T47D (cell line): ENCODE results near the gene HPSE2.

Experiments used
- DNase-seq, 2 experiments: peaks; one replicate each; pipeline versions ENCODE4 v3.0.0 to v3.0.0-alpha.2; 2011 to 2012; ENCODE audit warnings: low read depth in 1 of 2, low spot score in 1 of 2
- JUND ChIP-seq: IDR thresholded peaks from 2 replicates; pipeline ENCODE4 v1.6.1; 2012; ENCODE audit warnings: low read depth
- in situ Hi-C: cut with HindIII; loops from 2 replicates; pipeline ENCODE4 v1.10.0; 2016; ENCODE audit warnings: low sequenced_read_pairs, low pct_unique_long_range_greater_than_20kb

HPSE2 gene

DNA sequence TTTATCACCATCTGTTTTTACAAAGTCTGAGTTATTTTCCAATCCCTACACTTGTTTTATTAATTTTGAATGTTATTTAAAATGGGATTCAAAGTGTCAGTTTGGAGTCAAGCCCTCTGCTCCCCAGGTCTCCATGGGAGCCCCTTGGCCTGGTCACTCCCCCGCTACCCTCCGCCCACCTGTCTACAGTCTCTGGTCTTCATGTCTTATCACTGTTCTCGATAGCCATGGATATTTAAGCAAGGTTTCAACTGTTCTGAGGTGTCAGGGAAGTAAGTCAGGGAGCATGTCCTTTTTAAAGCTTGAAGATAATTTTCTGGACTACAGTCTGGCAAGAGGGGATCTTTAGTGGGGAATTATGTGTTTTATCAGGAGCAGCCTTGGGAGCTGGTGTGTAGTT is 769.8 kb downstream of the HPSE2 start:
- in situ Hi-C loops: no loop called here
- DNase-seq: no peak
- TF ChIP-seq JUND: no peak

DNA sequence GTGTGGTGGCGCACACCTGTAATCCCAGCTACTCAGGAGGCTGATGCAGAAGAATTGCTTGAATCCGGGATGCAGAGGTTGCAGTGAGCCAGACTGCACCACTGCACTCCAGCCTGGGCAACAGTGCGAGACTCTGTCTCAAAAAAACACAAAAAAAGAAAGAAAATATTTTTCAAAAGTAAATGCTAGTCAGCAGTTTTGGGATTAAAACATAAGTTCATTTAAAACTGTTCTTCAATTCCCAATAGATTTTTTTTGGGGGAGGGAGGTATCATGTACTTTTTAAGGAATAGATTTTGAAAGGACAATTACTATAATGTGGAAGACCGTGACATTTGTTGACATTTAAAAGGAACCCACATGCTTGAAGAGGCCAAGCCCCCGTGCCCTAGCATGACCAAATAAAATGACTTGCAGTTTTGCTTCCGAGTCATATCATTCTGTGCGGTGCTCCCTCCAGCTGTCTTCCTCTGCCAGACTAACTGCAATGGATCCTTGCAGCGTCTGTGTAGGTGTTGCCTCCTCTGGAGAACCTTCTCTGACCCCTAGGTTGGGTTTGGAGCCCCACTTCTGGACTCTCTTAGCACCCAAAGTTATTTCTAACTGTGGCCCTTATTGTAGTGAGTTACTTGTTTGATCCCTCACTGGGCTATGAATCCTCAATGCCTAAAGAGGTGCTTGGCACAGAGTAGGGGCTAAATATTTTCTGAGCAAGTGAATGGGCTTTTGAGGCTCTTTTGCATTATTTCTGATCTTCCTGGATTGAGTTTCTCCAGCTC is 771.5 kb downstream of the HPSE2 start:
- in situ Hi-C loops: no loop called here
- no peak for TF ChIP-seq JUND
- no peak for DNase-seq

DNA sequence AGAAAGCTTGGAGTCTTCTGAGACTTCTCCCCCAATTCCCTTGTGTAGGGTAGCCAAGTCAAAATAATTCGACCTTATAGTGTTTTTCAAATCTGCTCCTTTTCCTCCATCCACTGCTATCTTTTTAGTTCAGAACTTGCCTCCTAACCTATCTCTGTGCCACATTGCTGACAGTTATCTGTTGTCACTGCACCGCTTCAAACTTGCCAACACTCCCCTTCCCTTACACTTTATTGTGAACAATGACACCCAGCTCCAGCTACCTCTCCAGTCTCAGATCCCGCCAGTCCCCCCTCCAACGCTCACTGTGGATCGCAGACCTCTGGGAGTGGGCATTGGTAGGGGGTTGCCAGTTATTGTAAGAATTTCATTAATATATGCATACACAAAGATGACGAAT is 772.6 kb downstream of the HPSE2 start:
- TF ChIP-seq JUND: no peak

DNA sequence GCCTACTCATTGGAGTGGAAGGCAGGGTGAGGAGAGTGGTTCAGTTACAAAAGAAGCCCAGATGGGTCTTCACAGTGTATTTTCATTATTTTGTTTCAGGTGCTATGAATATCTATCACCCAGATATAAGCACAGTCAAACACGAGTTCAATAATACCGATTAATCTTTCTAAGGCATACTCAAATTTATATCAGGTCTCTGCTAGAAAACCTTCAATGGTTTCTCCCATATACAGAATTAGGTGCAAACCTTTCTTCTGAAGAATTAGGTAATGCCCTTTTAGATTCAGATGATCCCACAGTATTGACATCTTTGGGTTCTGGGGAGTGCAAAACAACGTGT is 774.2 kb downstream of the HPSE2 start:
- no peak for DNase-seq
- no peak for TF ChIP-seq JUND
- in situ Hi-C loops: no loop called here

More for the DNA sequence above, 772.6 kb downstream of the HPSE2 start:
- no peak for DNase-seq
- in situ Hi-C loops: no loop called here

DNA sequence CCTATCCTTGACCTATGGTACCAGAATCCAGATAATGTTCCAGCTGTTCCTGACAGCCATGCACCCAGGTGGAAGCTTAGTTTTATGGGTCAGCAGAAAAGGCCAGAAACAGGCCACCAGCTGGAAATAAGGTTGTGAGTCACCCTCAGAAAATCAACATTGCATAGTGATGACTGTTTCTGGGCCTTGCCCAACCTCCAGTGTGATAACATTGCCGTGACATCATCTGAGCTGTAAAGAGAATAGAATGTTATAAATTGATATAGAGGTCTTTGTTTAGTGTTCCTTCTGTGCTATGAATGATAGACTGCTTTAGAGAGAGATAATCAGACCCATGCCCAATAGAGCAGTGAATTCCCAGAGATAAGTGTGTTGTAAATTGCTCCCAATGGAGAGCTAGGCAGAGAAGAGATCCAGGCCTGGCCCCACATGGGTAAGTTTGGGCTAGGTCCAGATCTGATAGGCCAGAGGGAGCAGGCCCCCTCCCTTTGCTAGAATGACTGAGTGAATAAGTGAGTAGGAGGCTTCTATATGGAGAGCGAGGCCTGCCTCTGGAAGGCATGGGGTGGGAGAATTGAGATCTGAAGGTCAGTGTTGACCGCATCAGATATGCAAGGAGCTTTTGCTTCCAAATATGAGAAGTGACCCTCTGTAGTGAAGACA is 774.7 kb downstream of the HPSE2 start:
- TF ChIP-seq JUND: no peak
- in situ Hi-C loops: no loop called here
- no peak for DNase-seq

DNA sequence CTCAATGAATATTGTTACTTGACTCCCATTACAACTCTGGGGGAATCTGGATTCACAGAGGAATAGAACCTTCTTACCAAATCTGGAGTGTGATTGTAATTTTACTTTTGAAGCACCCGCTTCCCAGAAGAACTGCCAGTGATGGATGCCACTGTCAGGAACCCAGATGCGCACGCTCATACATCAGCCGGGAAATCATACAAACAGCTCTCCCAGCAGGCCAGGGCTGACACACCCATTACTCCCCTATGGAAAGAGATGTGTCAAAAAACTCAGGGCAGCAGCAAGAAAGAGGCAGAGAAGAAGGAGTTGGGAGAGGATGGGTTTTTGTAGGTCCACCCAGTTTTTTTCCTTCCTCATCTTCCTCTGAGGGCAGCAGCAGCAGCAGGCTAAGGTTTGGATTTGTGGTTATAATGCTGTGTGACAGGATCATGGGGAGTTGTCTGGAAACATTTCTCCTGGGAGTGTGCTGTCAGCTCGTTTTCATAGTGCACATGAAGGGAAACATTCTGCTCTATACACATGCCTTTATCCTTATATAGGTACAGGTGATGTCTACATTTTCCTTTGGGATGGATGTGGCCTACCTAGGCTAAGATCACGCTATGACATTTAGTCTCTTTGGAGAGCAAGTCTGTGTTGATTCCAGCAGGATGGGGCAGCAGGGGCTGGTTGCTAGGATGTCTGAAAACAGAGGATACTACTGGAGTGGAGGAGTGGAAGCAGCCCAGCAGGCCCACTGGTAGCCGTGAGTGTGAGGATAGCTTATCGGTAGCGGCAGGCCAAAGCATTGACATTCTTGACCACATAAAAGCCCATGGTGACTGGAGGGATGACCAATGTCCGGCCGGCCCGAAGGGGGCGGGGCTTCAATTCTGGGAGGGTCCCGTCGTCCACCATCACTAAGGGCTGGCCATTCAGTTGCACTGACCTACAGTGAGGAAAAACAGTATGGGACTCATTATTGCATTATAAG is 776.6 kb downstream of the HPSE2 start:
- in situ Hi-C loops: no loop called here
- DNase-seq: no peak

DNA sequence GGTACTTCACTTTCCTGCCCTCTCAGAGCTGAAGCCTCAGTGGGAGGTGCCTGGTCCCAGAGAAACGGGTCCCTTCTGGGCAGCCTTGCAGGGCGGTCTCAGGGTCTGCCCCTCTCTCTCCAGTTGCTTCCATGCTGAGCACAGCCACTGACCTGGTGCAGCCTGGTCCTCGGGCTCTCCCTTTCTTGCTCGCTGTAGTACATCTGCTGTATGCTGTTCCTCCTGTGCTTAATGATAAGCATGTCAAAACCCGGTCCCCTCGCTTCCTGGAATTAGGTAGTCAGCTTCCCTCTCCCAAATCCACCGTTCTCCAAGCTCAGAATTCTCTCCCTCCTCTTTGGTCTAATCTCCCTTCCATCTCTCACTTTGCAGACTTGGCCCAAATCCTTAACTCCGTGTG is 777.9 kb downstream of the HPSE2 start:
- TF ChIP-seq JUND: no peak
- no peak for DNase-seq
- in situ Hi-C loops: no loop called here

More for the DNA sequence above, 776.6 kb downstream of the HPSE2 start:
- TF ChIP-seq JUND: no peak

DNA sequence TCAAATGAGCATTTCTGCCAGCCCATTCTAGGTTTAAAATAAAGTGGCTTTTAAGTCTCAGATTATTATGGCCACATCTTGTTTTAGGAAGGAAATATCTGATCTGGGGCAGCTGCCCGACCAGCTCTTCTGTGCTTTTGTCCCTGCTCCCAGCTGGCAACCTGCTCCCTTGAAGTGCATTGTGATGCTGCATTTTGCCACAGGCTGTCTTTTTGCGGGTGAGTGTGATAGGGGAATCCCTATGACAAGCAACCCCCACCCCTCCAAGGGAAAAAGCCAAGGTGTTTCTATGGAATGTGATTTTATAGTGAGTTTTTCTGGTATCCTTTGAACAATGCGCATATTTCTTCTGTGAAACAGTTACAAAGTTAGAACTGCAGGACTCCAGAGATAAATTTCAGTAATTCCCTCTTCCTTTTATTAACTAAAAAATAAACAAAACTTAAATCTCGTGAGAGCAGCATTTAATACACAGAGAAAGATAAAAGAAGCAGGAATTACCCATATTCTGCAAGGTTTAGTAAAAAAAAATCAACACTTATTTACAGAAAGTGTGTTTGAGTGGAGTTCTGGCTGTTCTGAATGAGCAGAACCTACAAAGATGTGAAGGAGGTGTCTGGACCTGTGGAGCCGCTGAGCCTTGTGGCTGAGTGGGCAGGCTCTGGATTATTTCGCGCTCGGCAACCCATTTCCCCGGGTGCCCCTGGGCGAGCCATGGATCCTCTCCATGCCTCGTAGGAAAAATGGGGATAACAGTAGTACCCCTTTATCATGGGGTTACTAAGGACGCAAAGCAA is 778.8 kb downstream of the HPSE2 start:
- no peak for DNase-seq
- in situ Hi-C loops: no loop called here
- no peak for TF ChIP-seq JUND

DNA sequence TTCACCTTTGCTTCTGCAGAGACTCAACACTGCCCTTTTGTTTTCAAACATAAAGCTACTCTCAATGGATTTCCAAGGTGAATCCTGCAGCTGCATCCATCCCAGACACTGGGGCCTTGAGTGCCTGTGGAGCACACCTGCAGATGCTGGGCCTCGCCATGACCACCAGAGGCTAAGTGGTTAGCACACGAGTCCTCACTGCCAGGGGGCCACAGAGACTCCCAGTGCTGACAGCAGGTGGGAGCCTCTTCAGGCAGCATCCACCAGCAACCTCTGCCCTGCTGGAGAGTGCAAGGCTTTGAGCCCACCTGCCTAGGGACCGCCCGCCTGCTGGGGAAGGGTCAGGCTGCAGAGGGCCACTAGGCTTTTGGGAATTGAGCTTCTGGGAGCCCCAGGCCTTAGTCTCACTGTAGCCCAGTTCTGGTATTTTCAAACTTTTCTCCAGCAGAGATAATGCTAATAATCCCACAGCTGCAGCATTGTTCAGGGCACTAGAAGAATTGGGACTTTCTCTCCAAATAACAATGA is 779.5 kb downstream of the HPSE2 start:
- no peak for DNase-seq
- TF ChIP-seq JUND: no peak
- in situ Hi-C loops: no loop called here

DNA sequence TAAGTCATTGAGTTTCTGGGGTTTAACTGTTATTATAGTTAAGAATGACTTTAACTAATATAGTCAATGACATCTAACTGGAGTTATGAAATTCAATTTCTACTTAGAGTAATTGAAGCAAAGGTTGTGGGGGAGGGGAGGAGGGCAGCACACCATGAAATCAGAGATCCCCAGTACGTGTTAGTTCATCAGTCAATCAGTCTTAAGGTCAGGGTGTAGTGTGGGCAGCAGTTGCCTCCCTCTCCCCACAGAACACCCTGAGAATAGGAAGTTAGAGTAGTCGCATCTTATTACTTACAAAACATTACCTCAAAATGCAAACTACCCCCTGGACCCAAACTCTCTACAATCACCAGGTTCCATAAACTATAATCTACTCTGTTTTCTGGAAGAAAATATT is 781.9 kb downstream of the HPSE2 start:
- in situ Hi-C loops: no loop called here
- no peak for TF ChIP-seq JUND
- no peak for DNase-seq

DNA sequence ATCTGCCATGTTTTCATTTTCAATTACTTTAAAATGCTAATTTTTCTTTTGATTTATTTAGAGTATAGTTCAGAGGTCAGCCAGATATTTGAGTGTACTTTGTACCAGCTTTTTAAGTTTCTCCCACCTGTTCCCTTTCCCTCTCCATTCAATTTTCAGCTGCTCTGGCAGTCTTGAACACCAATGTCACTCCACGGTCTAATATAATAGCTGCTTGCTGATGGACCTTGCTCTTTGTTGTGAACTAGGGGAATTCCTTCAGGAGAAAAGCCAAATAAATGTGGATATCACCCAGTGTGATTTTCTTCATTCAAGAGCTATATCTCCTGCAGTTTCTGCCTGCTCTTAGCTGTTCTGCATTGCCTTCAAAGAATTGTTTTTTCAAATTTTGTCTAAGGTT is 785.0 kb downstream of the HPSE2 start:
- TF ChIP-seq JUND: no peak
- no peak for DNase-seq
- in situ Hi-C loops: no loop called here

DNA sequence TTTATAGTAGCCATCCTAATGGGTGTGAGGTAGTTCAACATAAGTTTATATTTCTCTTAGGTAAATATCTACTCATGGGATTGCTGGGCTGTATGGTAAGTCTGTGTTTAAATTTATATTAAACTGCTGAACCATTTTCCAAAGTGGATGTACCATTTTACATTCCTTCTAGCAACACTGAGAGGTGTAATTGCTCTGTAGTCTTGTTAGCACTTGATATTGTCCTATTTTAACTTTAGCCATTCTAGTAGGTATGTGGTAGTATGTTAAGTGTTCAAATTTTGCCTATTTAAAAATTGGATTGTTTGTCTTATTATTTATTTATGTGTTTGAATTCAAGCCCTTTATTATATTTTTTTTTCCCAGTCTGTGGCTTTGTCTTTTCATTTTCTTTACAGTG is 786.4 kb downstream of the HPSE2 start:
- in situ Hi-C loops: no loop called here
- TF ChIP-seq JUND: no peak
- DNase-seq: no peak
